SH-SY5Y (cell line): Measurements from ENCODE around the gene KPNA1.

Experiments used
- GATA2 ChIP-seq: IDR thresholded peaks from 2 replicates; pipeline ENCODE4 v1.6.1; 2011; ENCODE audit warnings: mild to moderate bottlenecking, low read depth, low read length
- GATA3 ChIP-seq: IDR thresholded peaks from 2 replicates; pipeline ENCODE4 v1.6.1; 2011; ENCODE audit warnings: low read depth, mild to moderate bottlenecking, low read length, moderate library complexity

DNA sequence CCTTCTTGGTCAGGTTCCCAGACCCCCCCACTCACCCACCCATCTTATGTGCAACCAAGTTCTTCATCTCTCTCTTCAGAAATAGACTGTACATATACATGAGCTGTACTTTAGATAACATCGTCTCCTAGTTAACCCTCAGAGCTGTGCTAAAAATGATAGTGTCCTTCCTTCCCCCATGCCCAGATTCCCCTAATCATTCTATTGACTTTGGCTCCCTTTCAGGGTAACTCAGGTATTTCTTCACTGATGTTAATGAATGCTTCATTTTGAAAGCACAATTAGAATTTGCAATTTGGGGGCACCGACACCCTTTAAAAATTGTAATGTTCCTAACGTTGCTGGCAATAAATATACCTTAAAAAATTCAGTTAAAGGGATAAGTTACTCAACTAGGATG is 38.4 kb upstream of the KPNA1 start:
- TF ChIP-seq GATA2 = no peak
- TF ChIP-seq GATA3 = no peak
